Measurements from ENCODE around the gene STX5.

DNA sequence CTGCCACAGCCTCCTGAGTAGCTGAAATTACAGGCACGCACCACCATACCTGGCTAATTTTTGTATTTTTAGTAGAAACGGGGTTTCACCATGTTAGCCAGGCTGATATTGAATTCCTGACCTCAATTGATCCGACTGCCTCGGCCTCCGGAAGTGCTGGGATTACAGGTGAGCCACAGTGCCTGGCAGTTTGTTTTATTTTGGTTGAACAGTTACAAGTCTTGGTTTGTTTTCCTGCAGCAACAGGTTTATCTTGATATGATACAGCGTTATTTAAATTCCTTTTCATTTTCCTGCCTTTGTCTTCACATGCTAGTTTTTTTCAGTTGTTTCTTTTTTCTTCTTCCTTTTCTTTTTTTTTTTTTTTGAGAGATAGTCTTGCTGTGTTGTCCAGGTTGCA is 44.9 kb upstream of the STX5 start:
- no peak for TF ChIP-seq EZH2 (IDR thresholded peaks at IDR 0.05)
- TF ChIP-seq, protein P1, sequence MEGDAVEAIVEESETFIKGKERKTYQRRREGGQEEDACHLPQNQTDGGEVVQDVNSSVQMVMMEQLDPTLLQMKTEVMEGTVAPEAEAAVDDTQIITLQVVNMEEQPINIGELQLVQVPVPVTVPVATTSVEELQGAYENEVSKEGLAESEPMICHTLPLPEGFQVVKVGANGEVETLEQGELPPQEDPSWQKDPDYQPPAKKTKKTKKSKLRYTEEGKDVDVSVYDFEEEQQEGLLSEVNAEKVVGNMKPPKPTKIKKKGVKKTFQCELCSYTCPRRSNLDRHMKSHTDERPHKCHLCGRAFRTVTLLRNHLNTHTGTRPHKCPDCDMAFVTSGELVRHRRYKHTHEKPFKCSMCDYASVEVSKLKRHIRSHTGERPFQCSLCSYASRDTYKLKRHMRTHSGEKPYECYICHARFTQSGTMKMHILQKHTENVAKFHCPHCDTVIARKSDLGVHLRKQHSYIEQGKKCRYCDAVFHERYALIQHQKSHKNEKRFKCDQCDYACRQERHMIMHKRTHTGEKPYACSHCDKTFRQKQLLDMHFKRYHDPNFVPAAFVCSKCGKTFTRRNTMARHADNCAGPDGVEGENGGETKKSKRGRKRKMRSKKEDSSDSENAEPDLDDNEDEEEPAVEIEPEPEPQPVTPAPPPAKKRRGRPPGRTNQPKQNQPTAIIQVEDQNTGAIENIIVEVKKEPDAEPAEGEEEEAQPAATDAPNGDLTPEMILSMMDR (IDR thresholded peaks at IDR 0.05): no peak
